ENCODE results near the gene ARF1.
"Not testable (repeated sequence)": the region's sequence is repeated elsewhere in the genome, so short reads cannot be mapped to it uniquely, and the experiment has no call there.

Gene ARF1

DNA sequence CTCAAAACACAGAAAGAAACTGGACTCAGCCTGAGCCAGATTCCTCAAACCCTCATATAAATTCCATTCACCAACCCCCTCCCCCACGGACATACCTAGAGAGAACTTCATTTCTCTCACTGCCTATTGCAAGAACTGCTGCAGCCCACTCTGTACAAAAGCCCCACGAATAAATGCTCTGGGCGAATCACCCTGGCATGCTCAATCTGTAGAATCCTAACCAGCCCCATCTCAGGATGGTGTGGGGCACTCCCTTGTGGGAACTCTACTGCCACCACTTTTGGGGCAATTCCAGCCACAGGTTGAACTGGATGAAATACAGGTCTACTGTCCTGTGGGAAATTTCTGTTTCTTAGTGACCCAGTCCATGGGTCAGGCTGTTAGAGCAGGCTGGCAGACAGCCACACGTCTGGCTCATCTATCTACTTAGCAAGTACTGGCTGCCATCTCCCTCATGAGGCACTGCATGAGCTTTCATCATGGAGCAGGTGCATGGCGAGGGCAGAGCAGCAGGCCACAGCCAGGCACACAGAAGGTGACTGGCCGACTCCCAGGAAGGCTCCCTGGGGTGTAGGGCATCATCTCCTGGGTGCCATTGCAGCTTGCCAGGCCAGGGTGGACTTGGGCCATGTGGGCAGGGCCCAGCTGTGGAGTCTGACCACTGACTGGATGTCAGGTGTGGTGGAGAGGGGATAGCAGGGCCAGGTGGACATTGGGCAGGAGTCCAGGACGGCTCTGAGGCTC is 22.2 kb downstream of the ARF1 start:
- DNase-seq: no peak

DNA sequence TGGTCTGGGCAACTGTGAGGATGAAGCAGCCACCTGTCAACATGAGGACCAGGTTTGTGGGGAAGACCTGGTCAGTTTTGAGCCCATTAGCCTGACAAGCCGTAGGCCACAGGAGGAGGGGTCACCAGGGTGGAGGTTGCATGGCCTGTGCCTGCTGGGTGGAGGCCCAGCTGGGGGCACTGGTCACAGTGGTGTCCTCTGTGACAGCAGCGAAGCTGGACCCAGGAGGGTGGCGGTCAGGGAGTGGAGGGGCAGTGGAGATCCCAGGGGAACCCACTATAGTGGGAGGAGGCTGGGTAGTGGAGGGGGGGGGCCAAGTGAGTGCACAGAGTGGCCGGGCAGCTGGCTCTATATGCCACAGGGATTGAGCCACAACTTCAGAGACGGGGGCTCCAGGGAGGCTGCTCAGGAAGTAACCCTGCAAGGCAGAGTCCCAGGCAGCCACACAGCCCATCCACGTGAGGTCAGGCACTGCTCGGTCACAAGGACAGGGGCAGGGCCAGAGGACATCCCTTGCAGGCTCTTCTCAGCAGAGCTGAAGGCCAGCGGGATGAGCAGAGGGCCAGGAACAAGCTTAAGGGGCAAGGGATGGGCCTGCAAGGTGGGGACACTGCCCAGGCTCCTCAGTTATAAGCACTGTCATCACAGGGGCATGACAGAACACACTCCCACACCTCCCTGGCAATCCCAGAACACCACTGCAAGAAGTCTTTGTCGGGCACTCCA is 22.9 kb downstream of the ARF1 start:
- no peak for DNase-seq

DNA sequence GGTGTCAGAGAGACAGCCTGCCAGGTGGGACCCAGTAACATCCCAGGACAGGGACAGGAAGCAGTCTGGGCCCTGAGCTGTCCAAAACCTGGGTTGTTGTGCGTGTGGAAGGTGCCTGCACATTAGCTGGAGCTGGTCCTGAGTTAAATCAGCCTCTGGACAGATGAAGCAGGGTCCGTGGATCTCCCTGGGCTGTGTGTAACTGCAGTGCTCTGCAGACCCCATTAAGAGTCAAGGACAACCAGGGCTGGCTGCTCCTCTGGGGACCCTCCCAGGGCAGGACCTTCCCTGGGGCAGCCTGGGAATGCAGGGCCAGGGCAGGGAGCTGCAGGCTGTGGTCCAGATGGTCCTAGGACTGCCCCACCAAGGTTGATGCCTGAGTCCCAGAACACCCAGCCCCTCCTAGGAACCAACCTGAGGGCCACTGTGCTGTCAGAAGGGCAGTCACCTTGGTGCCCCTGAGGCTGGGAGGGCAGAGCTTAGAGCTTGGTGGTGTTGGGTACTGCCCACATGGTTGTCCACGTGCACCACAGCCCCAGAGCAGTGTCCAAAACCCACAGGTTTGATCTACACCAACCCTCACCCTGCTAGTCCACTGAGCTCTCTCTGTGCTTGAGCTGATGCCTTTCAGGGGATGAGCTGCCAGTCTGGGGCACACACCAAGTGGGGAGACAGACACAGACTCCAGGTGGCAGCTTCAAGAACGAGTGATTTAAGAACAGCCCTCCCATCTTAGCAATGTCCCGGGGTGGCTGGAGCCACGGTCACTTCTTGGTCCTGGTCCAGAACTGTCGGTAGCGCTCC is 23.7 kb downstream of the ARF1 start:
- no peak for DNase-seq

DNA sequence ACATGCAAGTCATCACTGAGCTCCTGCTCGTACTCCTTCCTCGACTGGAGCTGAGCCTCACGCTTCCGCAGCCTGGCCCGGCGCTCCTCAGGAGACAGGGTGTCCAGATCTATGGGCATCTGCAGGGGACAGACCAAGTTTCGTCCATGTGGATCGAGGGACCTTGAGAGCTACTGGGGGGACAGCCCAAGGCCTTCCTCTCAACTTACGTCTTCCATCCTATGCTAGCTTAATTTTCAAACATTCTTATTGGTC is 24.2 kb downstream of the ARF1 start:
- no peak for DNase-seq

DNA sequence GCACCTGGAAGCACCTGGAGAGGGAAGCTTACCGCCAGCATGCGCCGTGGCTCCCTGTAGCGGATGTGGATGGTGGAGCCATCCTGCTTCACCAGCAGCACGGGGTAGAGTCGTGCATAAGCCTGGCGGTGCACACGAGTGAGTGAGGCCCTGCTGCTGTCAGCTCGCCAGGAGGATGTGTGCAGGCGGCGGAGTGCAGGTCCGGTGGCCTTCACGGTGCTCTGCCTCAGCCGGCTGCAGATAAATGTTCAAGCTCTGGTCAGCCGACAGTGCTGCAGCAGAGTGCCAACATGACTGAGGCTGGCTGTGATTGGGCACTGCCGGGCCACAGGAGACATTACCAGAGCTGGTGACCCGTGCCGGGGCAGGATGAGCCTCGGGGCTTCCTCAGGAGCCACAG is 25.1 kb downstream of the ARF1 start:
- DNase-seq: no peak

DNA sequence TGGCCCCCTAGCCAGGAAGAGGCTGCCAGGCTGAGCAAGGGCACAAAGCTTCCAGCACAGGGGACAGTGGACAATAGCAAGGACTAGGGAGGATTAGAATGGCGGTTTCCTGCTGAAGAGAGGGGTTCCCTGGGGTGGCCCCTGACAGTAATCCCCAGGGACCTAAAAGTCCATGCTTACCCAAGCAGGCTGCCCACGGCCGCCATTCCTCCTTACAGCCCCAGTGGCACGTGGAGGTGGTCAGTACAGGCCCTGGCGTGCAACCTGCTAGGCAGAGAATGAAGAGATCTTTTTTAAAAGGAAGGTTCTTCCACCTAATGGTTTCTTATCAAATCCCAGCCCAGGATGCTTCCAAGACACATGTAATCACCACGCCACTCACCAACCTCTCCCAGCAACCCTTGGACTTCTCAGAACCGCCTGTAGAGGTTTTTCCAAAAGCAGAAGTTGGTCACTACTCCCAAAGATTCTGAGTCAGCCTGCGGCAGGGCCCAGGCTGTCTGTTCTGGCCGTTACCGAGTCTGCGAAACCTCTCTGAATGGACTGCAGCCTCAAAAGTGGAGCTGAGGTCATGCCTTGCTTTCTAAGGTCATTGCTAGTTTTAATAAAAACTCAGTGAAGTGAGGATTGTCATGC is 25.7 kb downstream of the ARF1 start:
- DNase-seq: no peak

DNA sequence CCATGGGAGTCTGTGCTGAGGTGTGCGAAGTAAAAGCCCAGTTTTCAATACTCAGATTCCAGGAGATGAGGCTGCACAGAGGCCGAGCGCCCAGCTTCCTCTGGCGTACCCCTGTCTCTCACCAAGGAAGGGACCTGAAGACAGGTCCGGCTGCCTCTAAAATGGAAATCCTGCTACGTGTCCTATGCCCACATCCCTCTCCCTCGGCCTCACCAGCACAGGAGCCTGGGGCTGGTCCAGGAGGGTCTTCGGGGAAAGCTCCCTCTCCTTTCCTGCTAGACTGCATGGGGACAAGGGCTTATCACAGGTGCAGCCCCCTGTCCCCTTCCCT is 26.2 kb downstream of the ARF1 start:
- no peak for DNase-seq

DNA sequence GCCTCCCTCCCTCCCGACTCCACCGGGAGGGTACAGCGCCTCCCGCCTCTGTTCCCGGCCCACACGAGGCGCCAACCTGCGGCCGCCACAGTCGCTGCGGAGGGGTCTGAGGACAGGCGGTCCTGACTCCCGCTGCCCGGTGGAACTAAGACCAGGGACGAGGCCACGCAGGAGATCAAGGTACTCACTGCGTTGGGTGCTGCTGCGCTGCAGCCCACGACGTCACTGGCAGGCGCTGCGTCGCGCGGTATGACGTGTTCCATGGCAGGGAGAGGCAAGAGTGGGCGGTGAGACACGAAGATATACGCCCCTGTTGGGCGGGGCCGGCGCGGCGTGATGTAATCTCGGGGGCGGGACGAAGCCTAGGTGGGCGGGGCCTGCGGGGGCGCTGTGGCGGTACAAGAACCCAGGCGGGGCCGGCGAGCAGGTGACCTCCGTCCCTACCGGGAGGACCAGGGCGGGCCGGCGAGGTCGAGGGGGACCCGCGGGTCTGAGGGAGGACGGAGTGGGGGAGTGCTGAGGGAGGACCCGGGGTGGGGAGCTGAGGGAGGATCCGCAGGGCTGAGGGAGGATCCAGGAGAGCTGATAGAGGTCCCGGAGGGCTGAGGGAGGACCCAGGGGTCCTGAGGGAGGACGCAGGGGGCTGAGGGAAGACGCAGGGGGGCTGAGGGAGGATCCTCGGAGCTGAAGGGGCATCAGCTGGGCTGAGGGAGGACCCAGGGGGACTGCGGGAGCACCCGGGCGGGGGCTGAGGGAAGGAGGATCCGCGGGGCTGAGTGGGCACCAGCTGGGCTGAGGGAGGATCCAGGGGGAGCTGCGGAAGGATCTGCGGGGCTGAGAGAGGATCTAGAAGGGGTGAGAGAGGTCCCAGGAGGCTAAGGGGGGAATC is 26.8 kb downstream of the ARF1 start, which contains the start of gene MRPL55:
MRPL55 (minus strand) TSS at position 227 of the 889 bp plus-strand sequence. CDS start 1,039 bp downstream, outside the sequence.
- peak; percentile 91 to 96 for DNase-seq

DNA sequence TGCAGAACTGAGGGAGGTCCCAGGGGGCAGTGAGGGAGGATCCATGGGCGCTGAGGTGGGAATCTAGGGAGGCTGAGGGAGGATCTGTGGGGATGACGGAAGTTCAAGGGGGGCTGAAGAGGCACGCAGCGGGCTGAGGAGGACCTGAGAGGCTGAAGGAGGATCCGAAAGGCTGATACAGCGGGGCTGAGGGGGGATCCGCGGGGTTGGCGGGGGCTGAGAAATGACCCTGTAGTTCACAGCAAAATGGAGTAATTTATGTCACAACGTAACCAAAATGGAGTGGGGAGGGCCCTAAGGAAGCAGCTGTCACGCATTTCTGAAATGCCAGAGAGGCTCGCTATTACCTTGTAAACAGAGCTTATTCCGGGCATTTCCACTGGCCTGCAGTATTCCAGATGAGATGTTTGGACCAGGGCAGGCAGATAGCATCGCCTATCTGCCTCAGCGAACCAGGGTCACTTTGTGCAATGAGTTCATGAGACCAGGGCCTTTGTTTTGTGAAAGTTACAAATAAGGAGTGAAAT is 27.5 kb downstream of the ARF1 start:
- DNase-seq: no peak

DNA sequence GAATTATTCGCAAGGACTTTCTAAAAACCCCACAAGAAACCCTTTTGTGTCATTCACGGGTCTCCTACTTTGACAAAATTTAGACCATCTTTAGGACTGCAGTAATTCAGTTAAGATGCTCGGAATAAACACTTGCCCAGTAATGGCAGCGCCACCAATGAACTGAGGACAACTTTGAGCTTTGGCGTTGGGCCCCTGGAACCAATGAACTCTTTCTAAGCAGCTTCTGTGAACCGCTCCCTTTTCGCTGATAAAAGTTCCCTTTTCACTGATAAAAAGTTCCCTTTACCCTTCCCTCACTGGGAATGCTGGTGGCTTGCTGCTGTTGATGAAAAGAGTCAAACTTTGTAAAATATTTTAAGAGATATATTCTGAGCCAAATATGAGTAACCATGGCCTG is 28.0 kb downstream of the ARF1 start:
- DNase-seq: no peak

DNA sequence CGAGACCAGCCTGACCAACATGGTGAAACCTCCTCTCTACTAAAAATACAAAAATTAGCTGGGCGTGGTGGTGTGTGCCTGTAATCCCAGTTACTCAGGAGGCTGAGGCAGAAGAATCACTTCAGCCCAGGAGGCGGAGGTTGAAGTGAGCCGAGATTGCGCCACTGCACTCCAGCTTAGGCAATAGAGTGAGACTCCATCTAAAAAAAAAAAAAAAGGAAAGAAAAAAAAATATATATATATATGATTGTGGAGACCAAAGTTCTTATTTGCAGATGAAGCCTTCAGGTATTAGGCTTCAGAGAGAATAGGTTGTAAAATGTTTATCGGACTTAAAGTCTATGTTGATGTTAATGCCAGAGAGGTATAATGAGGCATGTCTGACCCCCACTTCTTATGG is 28.8 kb downstream of the ARF1 start:
- not testable (repeated sequence) for DNase-seq

DNA sequence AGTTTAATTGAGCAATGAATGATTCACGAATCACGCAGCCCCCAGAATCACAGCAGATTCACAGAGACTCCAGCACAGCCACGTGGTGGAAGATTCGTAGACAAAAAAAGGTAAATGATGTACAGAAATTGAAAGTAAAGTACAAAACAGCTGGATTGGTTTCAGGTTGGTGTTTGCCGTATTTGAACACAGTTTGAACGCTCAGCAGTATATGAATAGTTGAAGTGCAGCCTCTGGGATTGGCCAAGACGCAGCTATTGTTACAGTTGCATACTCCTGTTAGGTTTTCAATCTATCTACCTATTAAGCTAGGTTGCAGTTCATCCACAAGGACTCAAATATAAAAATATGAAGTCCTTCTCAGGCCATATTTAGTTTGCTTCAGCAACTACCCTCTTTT is 29.7 kb downstream of the ARF1 start:
- DNase-seq: no peak

DNA sequence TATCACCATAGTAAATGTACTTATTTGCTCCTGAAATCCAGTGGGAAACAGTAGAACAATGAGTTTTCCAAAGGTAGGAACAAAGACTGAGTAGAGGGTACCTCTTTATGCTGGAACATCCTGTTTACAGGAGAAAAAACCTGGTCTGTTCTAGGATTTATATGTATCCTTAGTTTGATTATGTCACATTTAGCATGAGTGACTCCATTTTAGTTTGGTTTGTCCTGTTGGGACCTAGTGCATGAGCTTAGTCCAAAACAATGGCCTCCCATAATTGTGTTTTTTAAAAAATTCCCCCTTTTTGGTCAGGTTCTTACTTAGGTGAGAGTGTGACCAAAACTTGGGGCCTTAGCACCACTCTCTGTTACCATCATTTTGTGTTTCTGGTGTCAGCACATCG is 30.1 kb downstream of the ARF1 start:
- no peak for DNase-seq

DNA sequence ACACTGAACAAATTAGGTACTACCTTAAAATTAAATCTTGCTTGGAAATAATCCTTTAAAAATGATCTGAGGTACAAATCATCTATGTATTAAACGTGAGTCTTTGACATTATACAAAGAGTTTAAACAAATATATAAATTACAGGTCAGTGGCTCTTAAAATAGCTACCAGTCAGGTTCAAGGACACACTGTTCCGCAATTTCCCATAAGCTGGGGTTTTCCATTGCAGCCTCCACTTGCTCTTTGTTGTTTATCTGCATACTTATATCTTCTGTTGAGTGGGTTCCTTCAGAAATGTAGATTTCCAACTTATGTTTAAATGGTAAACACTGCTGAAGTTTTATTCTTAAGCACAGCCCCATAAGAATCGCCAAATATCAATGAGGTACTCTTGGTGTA is 32.3 kb downstream of the ARF1 start:
- no peak for DNase-seq

DNA sequence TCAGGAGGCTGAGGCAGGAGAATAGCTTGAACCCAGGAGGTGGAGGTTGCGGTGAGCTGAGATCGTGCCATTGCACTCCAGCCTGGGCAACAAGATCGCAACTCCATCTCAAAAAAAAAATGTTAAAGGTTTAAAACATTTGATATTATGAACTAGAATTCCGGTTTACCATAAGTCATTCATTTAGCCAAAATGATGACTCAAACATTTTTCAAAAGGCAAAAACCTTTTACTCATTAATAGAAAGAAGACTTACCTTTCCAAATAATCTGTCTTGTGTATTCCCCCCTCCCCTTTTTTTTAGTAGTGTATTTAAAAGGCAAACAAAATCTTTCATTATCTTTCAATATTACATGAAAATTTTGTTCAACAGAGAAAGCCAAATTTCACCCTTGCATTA is 34.8 kb downstream of the ARF1 start:
- DNase-seq: no peak

DNA sequence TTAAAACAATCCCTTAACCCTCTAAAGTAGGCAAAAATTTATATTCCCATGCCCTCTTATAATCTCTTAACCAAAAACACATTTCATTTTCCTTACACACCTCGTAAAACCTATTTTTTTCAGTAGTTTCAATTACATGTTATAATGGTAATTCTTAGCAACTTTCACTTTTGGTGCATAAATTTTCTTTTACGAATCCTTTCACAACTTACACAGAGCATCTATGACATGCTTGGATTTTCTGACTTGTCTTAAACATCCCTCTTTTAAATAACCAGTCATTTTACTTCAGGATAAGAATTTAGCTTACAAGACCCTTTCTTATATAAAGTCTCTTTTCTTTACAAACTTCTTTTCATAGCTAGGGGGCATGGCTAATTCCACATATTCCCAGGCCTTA is 35.5 kb downstream of the ARF1 start:
- no peak for DNase-seq

DNA sequence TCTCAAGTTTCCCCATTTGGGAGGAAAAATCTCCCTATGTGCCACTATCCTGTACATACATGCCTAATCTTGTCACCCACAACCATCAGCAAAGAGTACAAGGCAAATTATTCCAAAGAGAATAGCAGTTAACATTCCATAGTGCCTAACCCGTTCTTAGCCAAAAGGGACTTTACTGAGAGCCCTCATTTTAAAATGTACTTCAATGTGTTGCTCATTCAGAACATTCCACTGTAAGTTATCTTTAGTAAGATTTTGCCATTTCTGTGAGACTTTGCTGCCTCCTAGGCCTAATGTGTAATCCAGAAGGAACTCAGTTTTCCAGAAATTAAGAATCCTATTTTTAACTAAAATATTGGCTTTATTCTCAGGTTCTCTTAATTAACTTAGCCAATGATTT is 37.8 kb downstream of the ARF1 start:
- DNase-seq: no peak

DNA sequence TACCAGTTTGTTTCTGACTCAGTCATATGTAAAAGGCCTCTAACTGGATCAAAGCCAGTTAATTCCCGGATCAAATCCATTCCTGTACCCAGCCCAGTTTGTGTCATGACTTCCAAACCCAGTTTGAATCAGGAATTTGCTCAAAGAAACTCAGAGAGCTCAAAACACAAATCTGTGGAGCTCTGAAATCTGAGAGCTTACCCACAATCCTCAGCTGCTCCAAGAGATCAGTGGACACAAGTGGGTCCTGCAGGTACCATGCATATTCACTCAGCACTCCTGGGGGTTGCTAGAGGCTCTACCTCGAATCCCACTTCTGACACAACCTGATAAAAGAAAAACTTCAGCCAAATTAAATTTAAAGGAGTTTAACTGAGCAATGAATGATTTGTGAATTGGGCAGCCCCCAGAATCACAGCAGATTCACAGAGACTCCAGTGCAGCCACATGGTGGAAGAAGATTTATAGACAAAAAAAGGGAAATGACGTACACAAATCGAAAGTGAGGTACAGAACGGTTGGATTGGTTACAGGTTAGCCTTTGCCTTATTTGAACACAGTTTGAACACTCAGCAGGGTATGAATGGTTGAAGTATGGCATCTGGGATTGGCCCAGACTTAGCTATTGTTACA is 38.5 kb downstream of the ARF1 start:
- DNase-seq: no peak

DNA sequence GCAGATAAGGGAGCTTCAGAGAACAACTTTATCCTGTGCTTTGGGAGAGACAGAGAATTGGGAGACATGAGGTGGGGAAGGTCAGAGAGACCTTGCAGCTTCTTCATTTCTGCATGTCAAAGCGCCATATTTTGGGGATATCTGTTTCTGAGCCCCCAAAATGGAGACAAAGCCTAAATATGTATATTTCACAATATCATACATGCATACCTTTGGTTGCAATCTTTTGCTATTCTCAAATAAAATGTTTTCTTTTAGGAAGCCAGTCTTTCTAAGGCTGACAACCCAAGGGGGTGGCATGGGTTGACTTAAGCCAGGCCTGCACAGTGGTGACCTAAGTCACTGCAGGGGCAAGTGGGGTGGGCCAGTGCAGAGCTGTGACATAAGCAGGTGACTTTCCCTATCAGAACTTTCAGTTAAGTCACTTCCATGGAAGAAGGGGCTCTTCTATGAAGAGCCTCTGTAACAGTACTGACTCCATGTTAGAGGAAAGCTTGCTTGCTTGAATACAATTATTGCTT is 40.5 kb downstream of the ARF1 start:
- no peak for DNase-seq

DNA sequence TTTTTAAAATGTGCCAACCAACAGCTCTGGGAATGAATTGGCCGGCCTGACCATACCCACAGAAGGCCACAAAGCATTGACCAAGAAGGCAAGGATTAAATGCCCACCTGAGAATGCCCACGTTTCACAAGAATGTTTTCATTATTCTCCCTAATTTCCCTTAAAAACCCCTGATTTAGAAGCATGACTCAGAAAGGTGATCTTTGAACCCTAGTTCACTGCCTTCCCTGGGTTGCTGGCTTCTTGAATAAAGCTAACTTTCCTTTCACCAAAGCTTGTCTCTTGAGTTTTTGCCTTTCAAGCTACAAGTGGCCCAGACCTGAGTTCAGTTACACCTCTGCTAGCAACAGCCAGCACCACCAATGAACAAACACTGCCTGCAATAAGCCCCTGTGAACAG is 41.0 kb downstream of the ARF1 start:
- DNase-seq: no peak

DNA sequence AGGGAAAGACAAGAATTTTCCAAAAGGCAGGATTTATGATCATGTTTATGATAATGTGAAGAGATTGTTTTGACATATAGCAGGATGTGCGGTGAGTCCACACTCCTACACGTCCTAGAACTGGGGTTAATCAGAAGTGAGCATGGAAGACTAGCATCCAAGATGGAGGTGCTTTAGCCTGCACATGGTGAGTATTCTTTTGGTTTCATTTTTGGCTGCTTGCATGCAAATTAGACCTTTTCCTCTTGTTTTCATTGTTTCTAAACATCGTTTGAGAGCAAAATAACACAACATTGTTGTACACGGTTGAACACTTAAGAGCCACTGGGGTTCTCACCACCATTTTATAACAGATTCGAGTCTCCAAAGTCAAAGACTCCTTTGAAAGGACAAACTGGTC is 42.7 kb downstream of the ARF1 start:
- no peak for DNase-seq

DNA sequence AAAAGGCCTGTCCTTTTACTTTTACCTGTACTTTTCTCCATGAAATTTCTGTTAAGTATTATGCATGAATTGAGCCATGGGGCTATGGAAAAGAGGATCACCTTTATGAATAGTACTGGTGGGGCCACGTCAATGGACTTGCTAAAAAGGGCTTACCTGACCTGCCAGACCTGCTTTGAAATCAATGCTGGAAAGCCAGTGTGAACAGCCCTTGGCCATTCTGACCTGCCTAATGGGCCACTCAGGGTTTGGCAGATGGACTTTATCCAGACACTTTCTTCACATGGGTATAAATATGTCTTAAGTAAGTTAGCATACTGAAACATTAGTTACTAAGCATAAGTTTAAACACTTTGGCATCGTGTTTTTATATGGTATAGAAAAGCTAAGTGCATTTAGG is 49.3 kb downstream of the ARF1 start:
- DNase-seq: no peak
